ENCODE measurements around the gene LAYN. TPM values are rescaled to one million over a fixed set of nuclear protein-coding genes. Genes with fewer than 3 reads are reported as not detected.
A peak's percentile ranks its signal among the peaks of the same experiment; 100 is the strongest.

Gene LAYN
- total and polyA plus RNA-seq, 2 of the 13 experiments (the other 11 are each of a cell fraction or from before 2014, with no cell fraction given) = 0.17 TPM; not detected in 1

DNA sequence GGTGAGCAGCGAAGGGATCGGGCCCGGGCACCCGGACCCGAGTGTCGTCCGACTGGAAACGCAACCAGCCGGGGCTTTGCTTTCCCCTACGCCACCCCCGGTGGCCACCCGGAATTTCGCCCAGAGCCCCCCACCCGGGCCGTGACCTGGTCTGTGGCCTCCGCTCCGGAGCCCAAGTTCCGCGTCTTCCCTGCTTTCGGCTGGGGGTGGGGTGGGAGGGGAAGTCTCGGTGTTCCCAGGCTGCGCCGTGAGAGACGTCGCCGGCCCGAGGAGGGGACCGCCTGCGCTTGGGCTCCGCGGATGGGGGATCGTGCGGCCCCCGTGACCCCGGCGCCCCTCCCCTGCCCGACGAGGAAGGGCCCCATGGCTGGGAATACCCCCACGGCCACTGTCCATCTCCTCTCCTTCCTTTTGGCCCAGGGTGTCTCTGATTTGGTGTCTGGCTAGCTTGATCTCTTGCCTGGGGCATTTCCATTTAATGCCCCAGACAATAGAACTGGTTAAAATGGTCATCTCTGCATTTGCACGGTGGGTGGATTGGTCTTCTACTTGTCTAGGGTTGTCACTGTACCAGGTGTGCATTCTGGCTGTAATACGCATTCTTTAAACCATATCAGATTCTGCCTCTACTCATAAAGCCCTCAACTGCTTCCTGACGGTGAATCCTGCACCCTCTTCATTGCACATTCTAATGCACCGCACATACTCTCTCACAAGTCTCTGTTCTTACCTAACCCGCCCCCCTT, 62.5 kb downstream of the LAYN start (continued):
- TF ChIP-seq, protein P1, sequence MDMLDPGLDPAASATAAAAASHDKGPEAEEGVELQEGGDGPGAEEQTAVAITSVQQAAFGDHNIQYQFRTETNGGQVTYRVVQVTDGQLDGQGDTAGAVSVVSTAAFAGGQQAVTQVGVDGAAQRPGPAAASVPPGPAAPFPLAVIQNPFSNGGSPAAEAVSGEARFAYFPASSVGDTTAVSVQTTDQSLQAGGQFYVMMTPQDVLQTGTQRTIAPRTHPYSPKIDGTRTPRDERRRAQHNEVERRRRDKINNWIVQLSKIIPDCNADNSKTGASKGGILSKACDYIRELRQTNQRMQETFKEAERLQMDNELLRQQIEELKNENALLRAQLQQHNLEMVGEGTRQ (IDR thresholded peaks at IDR 0.05; ENCODE audit: low read depth, low read length) = no peak
- TF ChIP-seq, protein P1 (CRISPR knock-in tag; IDR thresholded peaks at IDR 0.05; ENCODE audit: borderline replicate concordance) = no peak
- no peak for TF ChIP-seq ZNF501 (CRISPR knock-in tag; IDR thresholded peaks at IDR 0.05)
- peak; percentile 37 for TF ChIP-seq AGO2 (optimal IDR thresholded peaks at IDR 0.05; ENCODE audit: low read depth, low read length)
- 0 out of 2 replicates have a peak, but pooled peaks have one; percentile 47 for TF ChIP-seq ZNF703 (CRISPR knock-in tag; IDR thresholded peaks at IDR 0.05; ENCODE audit: borderline replicate concordance)
- TF ChIP-seq ZSCAN25 (CRISPR knock-in tag; IDR thresholded peaks at IDR 0.05) = no peak
- TF ChIP-seq CEBPB (IDR thresholded peaks at IDR 0.05; ENCODE audit: borderline replicate concordance, low read depth, low read length) = no peak
- TF ChIP-seq, protein P2, sequence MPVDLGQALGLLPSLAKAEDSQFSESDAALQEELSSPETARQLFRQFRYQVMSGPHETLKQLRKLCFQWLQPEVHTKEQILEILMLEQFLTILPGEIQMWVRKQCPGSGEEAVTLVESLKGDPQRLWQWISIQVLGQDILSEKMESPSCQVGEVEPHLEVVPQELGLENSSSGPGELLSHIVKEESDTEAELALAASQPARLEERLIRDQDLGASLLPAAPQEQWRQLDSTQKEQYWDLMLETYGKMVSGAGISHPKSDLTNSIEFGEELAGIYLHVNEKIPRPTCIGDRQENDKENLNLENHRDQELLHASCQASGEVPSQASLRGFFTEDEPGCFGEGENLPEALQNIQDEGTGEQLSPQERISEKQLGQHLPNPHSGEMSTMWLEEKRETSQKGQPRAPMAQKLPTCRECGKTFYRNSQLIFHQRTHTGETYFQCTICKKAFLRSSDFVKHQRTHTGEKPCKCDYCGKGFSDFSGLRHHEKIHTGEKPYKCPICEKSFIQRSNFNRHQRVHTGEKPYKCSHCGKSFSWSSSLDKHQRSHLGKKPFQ (CRISPR knock-in tag; IDR thresholded peaks at IDR 0.05; ENCODE audit: insufficient replicate concordance) = peak; percentile 39
- no peak for TF ChIP-seq ARID2 (CRISPR knock-in tag; IDR thresholded peaks at IDR 0.05; ENCODE audit: borderline replicate concordance)
- TF ChIP-seq, protein P3, sequence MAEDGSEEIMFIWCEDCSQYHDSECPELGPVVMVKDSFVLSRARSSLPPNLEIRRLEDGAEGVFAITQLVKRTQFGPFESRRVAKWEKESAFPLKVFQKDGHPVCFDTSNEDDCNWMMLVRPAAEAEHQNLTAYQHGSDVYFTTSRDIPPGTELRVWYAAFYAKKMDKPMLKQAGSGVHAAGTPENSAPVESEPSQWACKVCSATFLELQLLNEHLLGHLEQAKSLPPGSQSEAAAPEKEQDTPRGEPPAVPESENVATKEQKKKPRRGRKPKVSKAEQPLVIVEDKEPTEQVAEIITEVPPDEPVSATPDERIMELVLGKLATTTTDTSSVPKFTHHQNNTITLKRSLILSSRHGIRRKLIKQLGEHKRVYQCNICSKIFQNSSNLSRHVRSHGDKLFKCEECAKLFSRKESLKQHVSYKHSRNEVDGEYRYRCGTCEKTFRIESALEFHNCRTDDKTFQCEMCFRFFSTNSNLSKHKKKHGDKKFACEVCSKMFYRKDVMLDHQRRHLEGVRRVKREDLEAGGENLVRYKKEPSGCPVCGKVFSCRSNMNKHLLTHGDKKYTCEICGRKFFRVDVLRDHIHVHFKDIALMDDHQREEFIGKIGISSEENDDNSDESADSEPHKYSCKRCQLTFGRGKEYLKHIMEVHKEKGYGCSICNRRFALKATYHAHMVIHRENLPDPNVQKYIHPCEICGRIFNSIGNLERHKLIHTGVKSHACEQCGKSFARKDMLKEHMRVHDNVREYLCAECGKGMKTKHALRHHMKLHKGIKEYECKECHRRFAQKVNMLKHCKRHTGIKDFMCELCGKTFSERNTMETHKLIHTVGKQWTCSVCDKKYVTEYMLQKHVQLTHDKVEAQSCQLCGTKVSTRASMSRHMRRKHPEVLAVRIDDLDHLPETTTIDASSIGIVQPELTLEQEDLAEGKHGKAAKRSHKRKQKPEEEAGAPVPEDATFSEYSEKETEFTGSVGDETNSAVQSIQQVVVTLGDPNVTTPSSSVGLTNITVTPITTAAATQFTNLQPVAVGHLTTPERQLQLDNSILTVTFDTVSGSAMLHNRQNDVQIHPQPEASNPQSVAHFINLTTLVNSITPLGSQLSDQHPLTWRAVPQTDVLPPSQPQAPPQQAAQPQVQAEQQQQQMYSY (CRISPR knock-in tag; IDR thresholded peaks at IDR 0.05) = peak; percentile 77; the same call in 1 of the 2 replicates
- TF ChIP-seq, protein P4, sequence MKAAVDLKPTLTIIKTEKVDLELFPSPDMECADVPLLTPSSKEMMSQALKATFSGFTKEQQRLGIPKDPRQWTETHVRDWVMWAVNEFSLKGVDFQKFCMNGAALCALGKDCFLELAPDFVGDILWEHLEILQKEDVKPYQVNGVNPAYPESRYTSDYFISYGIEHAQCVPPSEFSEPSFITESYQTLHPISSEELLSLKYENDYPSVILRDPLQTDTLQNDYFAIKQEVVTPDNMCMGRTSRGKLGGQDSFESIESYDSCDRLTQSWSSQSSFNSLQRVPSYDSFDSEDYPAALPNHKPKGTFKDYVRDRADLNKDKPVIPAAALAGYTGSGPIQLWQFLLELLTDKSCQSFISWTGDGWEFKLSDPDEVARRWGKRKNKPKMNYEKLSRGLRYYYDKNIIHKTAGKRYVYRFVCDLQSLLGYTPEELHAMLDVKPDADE (CRISPR knock-in tag; IDR thresholded peaks at IDR 0.05) = no peak
- no peak for TF ChIP-seq ZNF766 (CRISPR knock-in tag; IDR thresholded peaks at IDR 0.05; ENCODE audit: borderline replicate concordance)
- TF ChIP-seq, protein P5, sequence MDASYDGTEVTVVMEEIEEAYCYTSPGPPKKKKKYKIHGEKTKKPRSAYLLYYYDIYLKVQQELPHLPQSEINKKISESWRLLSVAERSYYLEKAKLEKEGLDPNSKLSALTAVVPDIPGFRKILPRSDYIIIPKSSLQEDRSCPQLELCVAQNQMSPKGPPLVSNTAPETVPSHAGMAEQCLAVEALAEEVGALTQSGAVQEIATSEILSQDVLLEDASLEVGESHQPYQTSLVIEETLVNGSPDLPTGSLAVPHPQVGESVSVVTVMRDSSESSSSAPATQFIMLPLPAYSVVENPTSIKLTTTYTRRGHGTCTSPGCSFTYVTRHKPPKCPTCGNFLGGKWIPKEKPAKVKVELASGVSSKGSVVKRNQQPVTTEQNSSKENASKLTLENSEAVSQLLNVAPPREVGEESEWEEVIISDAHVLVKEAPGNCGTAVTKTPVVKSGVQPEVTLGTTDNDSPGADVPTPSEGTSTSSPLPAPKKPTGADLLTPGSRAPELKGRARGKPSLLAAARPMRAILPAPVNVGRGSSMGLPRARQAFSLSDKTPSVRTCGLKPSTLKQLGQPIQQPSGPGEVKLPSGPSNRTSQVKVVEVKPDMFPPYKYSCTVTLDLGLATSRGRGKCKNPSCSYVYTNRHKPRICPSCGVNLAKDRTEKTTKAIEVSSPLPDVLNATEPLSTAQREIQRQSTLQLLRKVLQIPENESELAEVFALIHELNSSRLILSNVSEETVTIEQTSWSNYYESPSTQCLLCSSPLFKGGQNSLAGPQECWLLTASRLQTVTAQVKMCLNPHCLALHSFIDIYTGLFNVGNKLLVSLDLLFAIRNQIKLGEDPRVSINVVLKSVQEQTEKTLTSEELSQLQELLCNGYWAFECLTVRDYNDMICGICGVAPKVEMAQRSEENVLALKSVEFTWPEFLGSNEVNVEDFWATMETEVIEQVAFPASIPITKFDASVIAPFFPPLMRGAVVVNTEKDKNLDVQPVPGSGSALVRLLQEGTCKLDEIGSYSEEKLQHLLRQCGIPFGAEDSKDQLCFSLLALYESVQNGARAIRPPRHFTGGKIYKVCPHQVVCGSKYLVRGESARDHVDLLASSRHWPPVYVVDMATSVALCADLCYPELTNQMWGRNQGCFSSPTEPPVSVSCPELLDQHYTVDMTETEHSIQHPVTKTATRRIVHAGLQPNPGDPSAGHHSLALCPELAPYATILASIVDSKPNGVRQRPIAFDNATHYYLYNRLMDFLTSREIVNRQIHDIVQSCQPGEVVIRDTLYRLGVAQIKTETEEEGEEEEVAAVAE (CRISPR knock-in tag; IDR thresholded peaks at IDR 0.05; ENCODE audit: borderline replicate concordance) = no peak
